ENCODE results near the gene PORCN. TPM values are rescaled to one million over a fixed set of nuclear protein-coding genes. Genes with fewer than 3 reads are reported as not detected.

PORCN gene
- total RNA-seq, 2 experiments from 2014 or later: 26.1 to 29.2 TPM

DNA sequence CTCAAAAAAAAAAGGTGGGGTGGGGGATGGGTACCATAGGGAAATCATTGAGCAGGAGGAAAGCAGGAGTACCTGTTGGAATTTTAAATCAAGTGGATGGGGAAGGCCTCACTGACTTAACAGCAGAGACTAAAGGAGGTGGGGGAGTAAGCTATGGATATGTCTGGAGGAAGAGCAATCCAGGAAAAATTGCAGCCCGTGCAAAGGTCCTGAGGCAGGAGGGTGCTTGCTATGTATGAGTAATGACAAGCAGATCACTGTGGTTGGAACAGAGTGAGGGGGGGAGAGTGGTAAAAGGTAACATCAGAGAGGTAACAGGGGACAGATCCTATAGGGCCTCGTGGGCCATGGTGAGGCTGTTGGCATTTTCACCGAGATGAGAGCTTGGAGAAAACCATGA lies 28.6 kb upstream of the PORCN start:
- ChIA-PET CTCF (no interaction called here), POLR2A (no interaction called here)
- no peak for DNase-seq
- Mint-ChIP-seq H3K27ac (no peak overlapping the region), H3K27me3 (no peaks in the 10 kb centered on the region), H3K9me3 (no peaks in the 10 kb centered on the region), H3K4me1 (peaks cover 26% of the 10 kb centered on the region), H3K4me3 (no peak overlapping the region), H3K36me3 (ENCODE audit: low read depth) (peaks cover 50% of the 10 kb centered on the region)

DNA sequence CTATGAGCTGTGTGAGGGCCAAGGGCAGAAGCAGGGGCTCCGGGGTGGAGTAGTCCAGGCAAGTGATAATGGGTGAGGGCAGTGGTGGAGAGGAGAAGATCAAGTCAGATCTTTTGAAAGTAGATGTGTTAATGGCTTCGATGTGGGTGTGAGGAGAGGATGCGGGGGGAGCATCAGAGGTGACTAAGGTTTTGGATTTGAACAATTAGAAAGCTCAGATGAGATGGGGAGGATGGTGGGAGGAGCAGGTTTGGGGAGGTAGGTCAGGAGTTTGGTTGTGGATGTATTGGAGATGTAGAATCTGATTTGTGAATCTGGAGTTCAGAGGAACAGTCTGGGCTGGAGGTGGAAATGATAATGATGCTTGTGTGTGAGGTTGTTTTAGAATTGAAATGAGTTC lies 28.2 kb upstream of the PORCN start:
- no peaks in the 10 kb centered on the region for H3K9me3 Mint-ChIP-seq
- no peak overlapping the region for H3K4me3 Mint-ChIP-seq
- H3K27ac Mint-ChIP-seq: no peak overlapping the region
- no peak for DNase-seq
- peaks cover 50% of the 10 kb centered on the region for H3K36me3 Mint-ChIP-seq (ENCODE audit: low read depth)
- no peaks in the 10 kb centered on the region for H3K27me3 Mint-ChIP-seq
- H3K4me1 Mint-ChIP-seq: peaks cover 25% of the 10 kb centered on the region
- CTCF ChIA-PET: no interaction called here
- POLR2A ChIA-PET: no interaction called here

GRCh38 chrX:48482526-48482925 lies 26.3 kb upstream of the PORCN start:
- peaks cover 45% of the 10 kb centered on the region for H3K36me3 Mint-ChIP-seq (ENCODE audit: low read depth)
- DNase-seq: no peak
- no peak overlapping the region for H3K4me3 Mint-ChIP-seq
- no peak overlapping the region for H3K27ac Mint-ChIP-seq
- ChIA-PET POLR2A (interaction anchor here (1.3 kb wide), 1 partner anchor 40 kb away, joined by 3 read pairs; no protein-coding TSS in a partner anchor), CTCF (no interaction called here)
- H3K4me1 Mint-ChIP-seq: peaks cover 16% of the 10 kb centered on the region
- no peaks in the 10 kb centered on the region for H3K27me3 Mint-ChIP-seq
- no peaks in the 10 kb centered on the region for H3K9me3 Mint-ChIP-seq

DNA sequence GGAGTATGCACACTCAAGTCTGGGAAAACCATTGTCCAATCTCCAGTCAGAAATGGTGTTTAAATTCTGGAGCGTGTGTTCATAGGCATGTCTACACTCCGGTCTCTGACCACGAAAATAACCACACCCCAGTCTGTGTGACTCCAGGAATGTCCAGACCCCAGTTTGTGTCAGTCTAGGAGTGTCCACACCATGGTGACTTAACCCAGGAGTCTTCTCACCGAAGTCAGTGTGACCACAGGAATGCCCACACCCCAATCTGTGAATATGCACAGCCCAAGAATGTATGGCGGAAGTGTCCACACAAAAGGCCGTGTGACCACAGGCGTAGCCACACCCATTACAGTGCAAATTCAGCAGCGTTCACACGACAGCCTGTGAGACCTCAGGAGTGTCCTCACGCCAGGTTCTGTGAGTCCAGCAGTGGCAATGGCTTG lies 21.4 kb upstream of the PORCN start:
- no peaks in the 10 kb centered on the region for H3K4me1 Mint-ChIP-seq
- CTCF ChIA-PET: no interaction called here
- DNase-seq: no peak
- H3K27ac Mint-ChIP-seq: no peak overlapping the region
- peaks cover 13% of the 10 kb centered on the region for H3K36me3 Mint-ChIP-seq (ENCODE audit: low read depth)
- H3K27me3 Mint-ChIP-seq: no peaks in the 10 kb centered on the region
- H3K4me3 Mint-ChIP-seq: no peak overlapping the region
- POLR2A ChIA-PET: no interaction called here
- H3K9me3 Mint-ChIP-seq: no peaks in the 10 kb centered on the region

- no peaks in the 10 kb centered on the region for H3K9me3 Mint-ChIP-seq
- POLR2A ChIA-PET: no interaction called here
- H3K4me3 Mint-ChIP-seq: no peak overlapping the region
Measured at GRCh38 chrX:48488034-48488433, 20.8 kb upstream of the PORCN start.

DNA sequence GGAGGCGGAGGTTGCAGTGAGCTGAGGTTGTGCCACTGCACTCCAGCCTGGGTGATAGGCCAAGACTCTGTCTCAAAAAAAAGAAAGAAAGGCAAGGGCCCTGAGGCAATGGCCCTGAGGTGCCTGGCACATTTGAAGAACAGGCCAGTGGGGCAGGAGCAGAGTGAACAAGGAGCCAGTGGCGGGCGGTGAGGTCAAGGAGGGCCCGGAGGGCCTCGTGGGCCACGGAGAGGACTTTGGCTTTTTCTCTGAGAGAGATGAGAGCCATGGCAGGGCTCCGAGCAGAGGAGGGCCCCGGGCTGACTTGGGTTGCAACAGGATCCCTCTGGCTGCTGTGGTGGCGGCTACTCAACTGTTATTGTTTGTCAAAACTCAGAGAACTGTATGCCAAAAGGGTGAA lies 19.5 kb upstream of the PORCN start:
- H3K36me3 Mint-ChIP-seq (ENCODE audit: low read depth): peaks cover 3% of the 10 kb centered on the region
- ChIA-PET POLR2A (no interaction called here), CTCF (no interaction called here)
- no peak overlapping the region for H3K4me3 Mint-ChIP-seq
- no peaks in the 10 kb centered on the region for H3K27me3 Mint-ChIP-seq
- no peak for DNase-seq
- H3K27ac Mint-ChIP-seq: no peak overlapping the region
- no peaks in the 10 kb centered on the region for H3K4me1 Mint-ChIP-seq
- no peaks in the 10 kb centered on the region for H3K9me3 Mint-ChIP-seq

More at GRCh38 chrX:48488034-48488433, 20.8 kb upstream of the PORCN start:
- H3K27ac Mint-ChIP-seq: no peak overlapping the region
- DNase-seq: no peak
- CTCF ChIA-PET: no interaction called here
- H3K36me3 Mint-ChIP-seq (ENCODE audit: low read depth): peaks cover 6% of the 10 kb centered on the region
- H3K4me1 Mint-ChIP-seq: no peaks in the 10 kb centered on the region
- H3K27me3 Mint-ChIP-seq: no peaks in the 10 kb centered on the region

GRCh38 chrX:48489892-48490291 lies 18.9 kb upstream of the PORCN start:
- H3K4me1 Mint-ChIP-seq: no peaks in the 10 kb centered on the region
- H3K9me3 Mint-ChIP-seq: no peaks in the 10 kb centered on the region
- DNase-seq: no peak
- H3K36me3 Mint-ChIP-seq (ENCODE audit: low read depth): peaks cover 3% of the 10 kb centered on the region
- CTCF ChIA-PET: no interaction called here
- H3K4me3 Mint-ChIP-seq: no peak overlapping the region
- no peak overlapping the region for H3K27ac Mint-ChIP-seq
- POLR2A ChIA-PET: interaction anchor here (0.7 kb wide), 1 partner anchor 50 kb away, joined by 3 read pairs; the partner anchor contains the start of gene TBC1D25
- no peaks in the 10 kb centered on the region for H3K27me3 Mint-ChIP-seq

GRCh38 chrX:48490661-48491060 lies 18.1 kb upstream of the PORCN start:
- DNase-seq: no peak
- H3K4me1 Mint-ChIP-seq: no peaks in the 10 kb centered on the region
- ChIA-PET POLR2A (interaction anchor here (0.7 kb wide), 1 partner anchor 49 kb away, joined by 3 read pairs; the partner anchor contains the start of gene TBC1D25), CTCF (no interaction called here)
- no peaks in the 10 kb centered on the region for H3K27me3 Mint-ChIP-seq
- H3K36me3 Mint-ChIP-seq (ENCODE audit: low read depth): peaks cover 3% of the 10 kb centered on the region
- no peaks in the 10 kb centered on the region for H3K9me3 Mint-ChIP-seq
- H3K4me3 Mint-ChIP-seq: no peak overlapping the region
- no peak overlapping the region for H3K27ac Mint-ChIP-seq

DNA sequence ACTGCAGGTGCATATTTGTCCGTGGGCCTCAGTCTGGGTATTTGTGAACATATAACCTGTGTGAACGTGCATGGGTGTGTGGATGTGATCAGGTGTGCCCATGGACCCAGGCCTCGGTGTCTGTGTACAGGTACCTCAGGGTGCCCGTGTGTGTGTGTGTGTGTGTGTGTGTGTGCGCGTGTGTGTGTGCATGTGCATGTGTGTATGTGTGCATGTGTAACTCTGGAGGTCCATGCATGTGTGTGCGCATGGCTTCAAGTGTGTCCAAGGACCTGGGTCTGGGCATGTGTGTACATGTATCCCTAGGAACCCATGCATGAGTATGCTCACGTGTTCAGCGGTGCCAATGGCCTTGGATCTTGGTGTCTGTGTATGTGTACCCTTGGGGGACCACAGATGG lies 17.0 kb upstream of the PORCN start:
- Mint-ChIP-seq H3K27ac (no peak overlapping the region), H3K27me3 (no peaks in the 10 kb centered on the region), H3K9me3 (no peaks in the 10 kb centered on the region), H3K4me3 (no peak overlapping the region), H3K36me3 (ENCODE audit: low read depth) (peaks cover 3% of the 10 kb centered on the region), H3K4me1 (no peaks in the 10 kb centered on the region)
- POLR2A ChIA-PET: no interaction called here
- DNase-seq: no peak
- CTCF ChIA-PET: no interaction called here

DNA sequence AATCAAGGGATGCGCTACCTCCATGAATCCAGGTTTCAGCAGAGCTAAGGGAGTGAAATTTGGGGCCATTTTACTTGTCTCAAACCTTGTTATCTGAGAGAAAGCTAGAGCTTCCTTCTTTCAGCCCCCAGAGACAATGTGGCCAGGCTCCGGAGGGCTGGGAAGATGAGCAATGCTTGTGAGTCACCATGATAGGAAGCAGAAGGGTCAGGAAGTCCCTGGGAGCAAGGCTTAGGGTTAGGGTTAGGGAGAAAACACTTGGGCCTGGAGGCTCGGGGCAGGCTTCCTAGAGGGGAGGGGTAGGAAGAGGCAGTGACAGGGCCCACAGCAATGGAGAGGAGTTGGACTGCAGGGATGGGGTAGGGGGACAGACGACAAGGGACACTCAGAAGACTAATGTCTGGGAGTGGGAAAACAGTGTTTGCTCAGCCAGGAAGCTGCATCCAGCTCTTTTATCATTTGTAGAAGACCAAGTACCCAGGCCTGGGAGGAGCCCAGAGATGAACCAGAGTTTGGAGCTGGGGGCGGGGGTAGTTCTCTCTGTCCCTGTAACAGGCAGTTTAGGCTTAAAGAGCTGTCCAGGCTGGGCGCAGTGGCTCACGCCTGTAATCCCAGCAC lies 16.4 kb upstream of the PORCN start:
- no peaks in the 10 kb centered on the region for H3K9me3 Mint-ChIP-seq
- DNase-seq: no peak
- H3K4me3 Mint-ChIP-seq: no peak overlapping the region
- H3K27ac Mint-ChIP-seq: no peak overlapping the region
- CTCF ChIA-PET: no interaction called here
- peaks cover under 1% of the 10 kb centered on the region for H3K36me3 Mint-ChIP-seq (ENCODE audit: low read depth)
- POLR2A ChIA-PET: no interaction called here
- no peaks in the 10 kb centered on the region for H3K27me3 Mint-ChIP-seq
- H3K4me1 Mint-ChIP-seq: no peaks in the 10 kb centered on the region

DNA sequence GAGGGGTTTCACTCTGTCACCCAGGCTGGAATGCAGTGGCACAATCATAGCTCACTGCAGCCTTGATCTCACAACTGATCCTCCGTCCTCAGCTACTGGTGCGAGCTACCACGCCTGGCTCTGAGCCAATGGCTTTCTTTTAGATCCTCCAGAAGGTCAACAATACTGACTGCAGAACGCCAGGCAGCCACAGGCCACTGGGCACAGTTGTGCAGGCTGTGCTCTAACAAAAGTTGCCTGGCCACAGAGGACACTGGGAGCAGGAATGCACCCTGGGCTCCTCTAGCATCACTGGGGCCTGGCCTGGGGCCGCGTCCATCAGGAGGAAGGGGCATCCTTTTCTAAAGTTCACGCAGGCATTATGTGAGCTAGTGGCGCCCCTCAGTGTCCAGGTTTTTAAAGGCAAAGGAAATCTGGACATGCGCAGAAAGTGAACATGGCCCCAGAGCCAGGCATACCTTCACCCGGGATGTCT lies 14.9 kb upstream of the PORCN start:
- Mint-ChIP-seq H3K36me3 (ENCODE audit: low read depth) (no peaks in the 10 kb centered on the region), H3K4me3 (no peak overlapping the region), H3K27ac (no peak overlapping the region), H3K27me3 (peaks cover 6% of the 10 kb centered on the region), H3K9me3 (no peaks in the 10 kb centered on the region), H3K4me1 (peaks cover 5% of the 10 kb centered on the region)
- DNase-seq: no peak
- POLR2A ChIA-PET: interaction anchor here (1.9 kb wide), 1 partner anchor 13 kb away, joined by 4 read pairs; no protein-coding TSS in a partner anchor
- CTCF ChIA-PET: interaction anchor here (1.6 to 1.7 kb wide), 2 partner anchors 45 to 411 kb away, joined by 3 to 4 read pairs; no protein-coding TSS in a partner anchor

- CTCF ChIA-PET: no interaction called here
- peaks cover 5% of the 10 kb centered on the region for H3K4me1 Mint-ChIP-seq
- DNase-seq: no peak
- no peaks in the 10 kb centered on the region for H3K36me3 Mint-ChIP-seq (ENCODE audit: low read depth)
- no peak overlapping the region for H3K27ac Mint-ChIP-seq
- POLR2A ChIA-PET: interaction anchor here (1.2 kb wide), 1 partner anchor 11 kb away, joined by 3 read pairs; no protein-coding TSS in a partner anchor
- no peaks in the 10 kb centered on the region for H3K9me3 Mint-ChIP-seq
- no peak overlapping the region for H3K4me3 Mint-ChIP-seq
- H3K27me3 Mint-ChIP-seq: peaks cover 6% of the 10 kb centered on the region
Measured at GRCh38 chrX:48496660-48497059, 12.1 kb upstream of the PORCN start.

DNA sequence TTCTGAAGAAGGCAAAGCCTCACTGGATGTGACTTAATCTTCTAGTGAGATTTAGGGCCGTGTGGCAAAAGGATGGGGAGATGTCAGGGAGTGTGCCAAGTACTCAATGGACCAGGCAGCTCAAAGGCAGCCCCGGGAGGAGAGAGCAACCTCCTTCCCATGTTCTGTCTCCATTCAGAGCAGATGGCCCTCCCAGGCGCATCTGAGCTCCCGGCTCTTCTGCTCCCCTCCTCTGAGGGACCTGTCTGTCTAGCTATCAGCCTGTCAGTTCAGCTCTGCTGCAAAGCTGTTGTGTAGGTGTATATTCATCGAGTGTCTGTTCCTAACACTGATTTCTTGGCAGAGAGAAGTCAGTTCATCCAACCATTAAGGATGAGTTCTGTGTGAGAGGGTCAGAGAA lies 10.9 kb upstream of the PORCN start:
- Mint-ChIP-seq H3K9me3 (no peaks in the 10 kb centered on the region), H3K27ac (no peak overlapping the region), H3K4me3 (no peak overlapping the region), H3K4me1 (peaks cover 5% of the 10 kb centered on the region), H3K27me3 (peaks cover 6% of the 10 kb centered on the region), H3K36me3 (ENCODE audit: low read depth) (no peaks in the 10 kb centered on the region)
- no peak for DNase-seq
- ChIA-PET CTCF (no interaction called here), POLR2A (interaction anchor here (0.6 kb wide), 1 partner anchor 22 kb away, joined by 3 read pairs; no protein-coding TSS in a partner anchor)

- POLR2A ChIA-PET: interaction anchor here (0.6 kb wide), 1 partner anchor 22 kb away, joined by 3 read pairs; no protein-coding TSS in a partner anchor
- CTCF ChIA-PET: no interaction called here
- peaks cover 5% of the 10 kb centered on the region for H3K4me1 Mint-ChIP-seq
- no peak overlapping the region for H3K27ac Mint-ChIP-seq
- H3K4me3 Mint-ChIP-seq: no peak overlapping the region
- no peaks in the 10 kb centered on the region for H3K9me3 Mint-ChIP-seq
- no peaks in the 10 kb centered on the region for H3K36me3 Mint-ChIP-seq (ENCODE audit: low read depth)
- no peak for DNase-seq
- peaks cover 7% of the 10 kb centered on the region for H3K27me3 Mint-ChIP-seq
Measured at GRCh38 chrX:48498374-48498809, 10.4 kb upstream of the PORCN start.

Measured in activated CD4-positive, alpha-beta memory T cell treated with anti-CD3 and anti-CD28 coated beads, Interleukin-2, amount 10 ng/mL, durations not matched to agents 7 days and 5 days (primary cell).